Measurements from ENCODE around the gene SV2C.

DNA sequence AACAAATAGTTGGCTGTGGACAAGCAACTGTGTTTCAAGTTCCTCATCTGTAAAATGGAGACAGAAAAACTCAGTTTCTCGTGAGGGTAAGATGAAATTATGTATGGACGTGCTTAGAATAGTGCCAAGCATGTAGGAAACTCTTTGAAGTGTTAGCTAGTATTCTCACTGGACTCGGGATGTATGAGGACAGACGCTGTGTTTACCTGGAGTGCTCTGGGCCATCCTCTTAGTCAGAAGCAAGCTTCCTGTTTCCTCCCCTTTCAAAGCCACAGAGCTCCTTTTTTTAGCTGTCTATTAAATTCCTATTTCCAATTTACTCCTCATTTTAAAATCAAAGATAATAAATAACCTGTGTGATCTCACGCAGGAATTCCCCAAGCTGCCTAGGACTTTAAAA, 296.1 kb downstream of the SV2C start:
- TF ChIP-seq, protein P1, sequence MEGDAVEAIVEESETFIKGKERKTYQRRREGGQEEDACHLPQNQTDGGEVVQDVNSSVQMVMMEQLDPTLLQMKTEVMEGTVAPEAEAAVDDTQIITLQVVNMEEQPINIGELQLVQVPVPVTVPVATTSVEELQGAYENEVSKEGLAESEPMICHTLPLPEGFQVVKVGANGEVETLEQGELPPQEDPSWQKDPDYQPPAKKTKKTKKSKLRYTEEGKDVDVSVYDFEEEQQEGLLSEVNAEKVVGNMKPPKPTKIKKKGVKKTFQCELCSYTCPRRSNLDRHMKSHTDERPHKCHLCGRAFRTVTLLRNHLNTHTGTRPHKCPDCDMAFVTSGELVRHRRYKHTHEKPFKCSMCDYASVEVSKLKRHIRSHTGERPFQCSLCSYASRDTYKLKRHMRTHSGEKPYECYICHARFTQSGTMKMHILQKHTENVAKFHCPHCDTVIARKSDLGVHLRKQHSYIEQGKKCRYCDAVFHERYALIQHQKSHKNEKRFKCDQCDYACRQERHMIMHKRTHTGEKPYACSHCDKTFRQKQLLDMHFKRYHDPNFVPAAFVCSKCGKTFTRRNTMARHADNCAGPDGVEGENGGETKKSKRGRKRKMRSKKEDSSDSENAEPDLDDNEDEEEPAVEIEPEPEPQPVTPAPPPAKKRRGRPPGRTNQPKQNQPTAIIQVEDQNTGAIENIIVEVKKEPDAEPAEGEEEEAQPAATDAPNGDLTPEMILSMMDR (IDR thresholded peaks at IDR 0.05; ENCODE audit: borderline replicate concordance, extremely low read depth, low read length, poor library complexity, severe bottlenecking), result no peak
- no peak for TF ChIP-seq EZH2 (IDR thresholded peaks at IDR 0.05; ENCODE audit: borderline replicate concordance, low read depth, low read length, severe bottlenecking)
